Measurements from ENCODE around the gene MPLKIP. TPM values are rescaled to one million over a fixed set of nuclear protein-coding genes. Genes with fewer than 3 reads are reported as not detected.

Gene MPLKIP
- total RNA-seq, 2 donors from 2014 or later: 56.7 to 67.3 TPM

GRCh38 chr7:40095230-40095629, 39.2 kb downstream of the MPLKIP start:
- Histone ChIP-seq H3K27ac (no peak overlapping the region), H3K36me3 (peaks cover 0 to 8% of the 10 kb centered on the region in 2 donors), H3K27me3 (replicated peaks; ENCODE audit: insufficient read depth) (no peaks in the 10 kb centered on the region), H3K4me3 (no peak overlapping the region), H3K9me3 (no peaks in the 10 kb centered on the region), H3K4me1 (replicated peaks) (no peaks in the 10 kb centered on the region)
- TF ChIP-seq CTCF (IDR thresholded peaks at IDR 0.05) (no peak), POLR2A (IDR thresholded peaks at IDR 0.05) (no peak), POLR2AphosphoS5 (IDR thresholded peaks at IDR 0.05) (no peak)
- 66% methylated on average over 1 of the region's 1 CpG for WGBS
- intact Hi-C loops (cut with DNase I): no loop called here
- no peak for DNase-seq (ENCODE audit: low spot score)

- no peak for TF ChIP-seq POLR2A (IDR thresholded peaks at IDR 0.05)
- TF ChIP-seq CTCF (IDR thresholded peaks at IDR 0.05): no peak
- TF ChIP-seq POLR2AphosphoS5 (IDR thresholded peaks at IDR 0.05): no peak
- intact Hi-C loops (cut with DNase I): no loop called here
- H3K27me3 ChIP-seq (replicated peaks; ENCODE audit: insufficient read depth): no peaks in the 10 kb centered on the region
- no peak overlapping the region for H3K4me3 ChIP-seq
- no peaks in the 10 kb centered on the region for H3K9me3 ChIP-seq
- H3K27ac ChIP-seq: no peak overlapping the region
- no peak for DNase-seq (ENCODE audit: low spot score)
- H3K36me3 ChIP-seq: peaks cover 0 to 8% of the 10 kb centered on the region in 2 donors
- 89% methylated on average over 8 of the region's 8 CpGs for WGBS
- no peaks in the 10 kb centered on the region for H3K4me1 ChIP-seq (replicated peaks)
These were observed 40.6 kb downstream of the MPLKIP start for GRCh38 chr7:40093631-40094350.

- H3K36me3 ChIP-seq: peaks cover 0 to 8% of the 10 kb centered on the region in 2 donors
- no peaks in the 10 kb centered on the region for H3K9me3 ChIP-seq
- DNase-seq (ENCODE audit: low spot score): no peak
- no peaks in the 10 kb centered on the region for H3K4me1 ChIP-seq (replicated peaks)
- H3K27ac ChIP-seq: no peak overlapping the region
- intact Hi-C loops (cut with DNase I): no loop called here
- H3K4me3 ChIP-seq: no peak overlapping the region
- no peaks in the 10 kb centered on the region for H3K27me3 ChIP-seq (replicated peaks; ENCODE audit: insufficient read depth)
- 78% methylated on average over 2 of the region's 2 CpGs for WGBS
- TF ChIP-seq POLR2AphosphoS5 (IDR thresholded peaks at IDR 0.05) (no peak), POLR2A (IDR thresholded peaks at IDR 0.05) (no peak), CTCF (IDR thresholded peaks at IDR 0.05) (no peak)
These were observed 42.2 kb downstream of the MPLKIP start for GRCh38 chr7:40092182-40092581.

- no peak for DNase-seq (ENCODE audit: low spot score)
- no peaks in the 10 kb centered on the region for H3K9me3 ChIP-seq
- no peaks in the 10 kb centered on the region for H3K27me3 ChIP-seq (replicated peaks; ENCODE audit: insufficient read depth)
- no peaks in the 10 kb centered on the region for H3K4me1 ChIP-seq (replicated peaks)
- intact Hi-C loops (cut with DNase I): no loop called here
- no peak for TF ChIP-seq CTCF (IDR thresholded peaks at IDR 0.05)
- TF ChIP-seq POLR2A (IDR thresholded peaks at IDR 0.05): no peak
- TF ChIP-seq POLR2AphosphoS5 (IDR thresholded peaks at IDR 0.05): no peak
- no peak overlapping the region for H3K4me3 ChIP-seq
- H3K36me3 ChIP-seq: no peaks in the 10 kb centered on the region
- WGBS: 83% methylated on average over 3 of the region's 3 CpGs
- no peak overlapping the region for H3K27ac ChIP-seq
These were observed 56.6 kb downstream of the MPLKIP start for GRCh38 chr7:40077849-40078248.

Small RNAs within 50 kb of the gene (small RNA-seq; reads per million reads assigned to genes)
- gene AC006023.1: 0 reads per million in 2 donors
- 0 reads per million in 2 donors for gene AC006023.2

Other genes with a start within 250 kb of the MPLKIP start
- gene CDK13, start 184.4 kb downstream of the MPLKIP start, total RNA-seq: 10 to 100 TPM; 56.7 to 91.6 TPM
- 1 to 10 TPM; 2.2 to 3.2 TPM for gene SUGCT, start 383 bp upstream of the MPLKIP start, total RNA-seq